Embryonic facial prominence (tissue), 1 donor: Measurements from ENCODE around the gene GTSE1.

Experiments used
- DNase-seq: peaks from one replicate; pipeline ENCODE4 v3.0.0-alpha.2; 2016; ENCODE audit errors: extremely low spot score

The GTSE1 gene

DNA sequence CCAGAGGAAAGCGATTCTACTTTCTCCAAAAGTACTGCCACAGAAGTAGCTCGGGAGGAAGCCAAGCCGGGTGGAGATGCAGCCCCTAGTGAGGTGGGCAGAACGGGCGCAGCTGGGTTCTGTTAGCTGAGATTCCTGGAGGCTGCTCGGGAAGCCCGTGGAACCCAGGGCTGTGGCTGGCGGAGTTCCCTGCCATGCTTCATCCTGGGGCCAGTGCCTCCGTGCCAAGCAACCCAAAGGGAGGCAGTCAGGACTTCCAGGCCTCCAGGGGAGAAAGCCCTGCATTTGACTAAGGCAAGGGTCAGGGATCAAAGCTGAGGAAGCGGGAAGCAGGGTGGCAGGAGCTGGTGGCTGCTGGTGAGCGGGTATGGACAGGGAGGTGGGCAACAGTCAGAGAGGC, 32.1 kb downstream of the GTSE1 start:
- DNase-seq = no peak

DNA sequence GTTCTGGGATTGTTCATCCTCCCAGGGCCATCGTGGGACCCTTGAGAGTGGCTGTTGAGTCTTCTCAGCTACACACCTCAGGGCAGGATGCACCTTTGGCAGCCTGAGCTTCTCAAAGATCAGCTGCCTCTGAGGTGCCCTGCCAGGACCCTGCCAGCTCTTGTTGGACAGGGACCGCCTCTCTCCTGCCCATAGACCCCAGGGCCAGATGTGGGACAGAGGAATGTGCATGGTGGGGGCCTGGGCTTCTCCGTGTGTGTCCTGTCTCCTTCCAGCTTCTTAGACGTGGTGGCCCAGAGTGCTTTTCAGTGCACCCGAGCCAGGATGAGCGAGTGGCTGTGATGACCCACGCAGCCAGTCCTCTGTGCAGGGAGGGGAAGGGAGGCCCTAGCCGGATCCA, 32.9 kb downstream of the GTSE1 start:
- DNase-seq = no peak

DNA sequence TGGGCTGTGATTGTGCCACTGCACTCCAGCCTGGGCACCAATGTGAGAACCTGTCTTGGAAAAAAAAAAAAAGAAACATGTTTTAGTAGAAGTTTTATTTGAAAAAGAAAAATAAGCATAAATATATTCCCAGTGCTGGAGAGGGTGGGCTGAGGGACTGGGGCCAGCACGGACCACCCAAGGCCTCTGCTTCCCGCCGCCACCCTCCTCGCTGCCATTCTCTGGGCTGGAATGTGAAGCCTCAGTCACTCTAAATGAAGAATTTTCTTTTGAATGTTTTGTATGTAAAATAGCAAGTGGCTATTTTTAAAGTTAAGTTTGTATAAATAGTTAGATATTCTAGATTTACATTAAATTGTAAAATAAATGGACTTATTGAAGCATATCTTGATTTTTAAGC, 33.8 kb downstream of the GTSE1 start:
- DNase-seq = no peak

DNA sequence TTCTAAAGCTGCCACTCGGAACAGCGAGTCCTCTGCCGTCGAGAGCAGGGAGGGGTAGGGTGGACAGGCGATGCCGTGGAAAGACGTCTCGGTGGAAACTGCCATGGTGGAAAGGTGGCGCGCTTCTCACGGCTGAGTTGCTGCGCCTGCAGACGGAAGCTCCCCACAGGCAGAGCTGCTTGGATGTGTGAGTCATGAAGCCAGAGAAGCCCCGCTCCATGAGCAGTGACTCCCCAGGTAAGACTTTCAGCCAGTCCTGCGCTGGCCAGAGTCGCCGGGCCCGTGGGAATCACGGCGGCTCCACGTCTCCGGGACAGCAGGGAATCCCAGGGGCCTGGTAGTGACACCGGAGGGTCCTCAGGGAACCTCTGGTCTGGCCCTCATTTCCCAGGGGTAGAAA, 34.8 kb downstream of the GTSE1 start:
- DNase-seq = no peak

DNA sequence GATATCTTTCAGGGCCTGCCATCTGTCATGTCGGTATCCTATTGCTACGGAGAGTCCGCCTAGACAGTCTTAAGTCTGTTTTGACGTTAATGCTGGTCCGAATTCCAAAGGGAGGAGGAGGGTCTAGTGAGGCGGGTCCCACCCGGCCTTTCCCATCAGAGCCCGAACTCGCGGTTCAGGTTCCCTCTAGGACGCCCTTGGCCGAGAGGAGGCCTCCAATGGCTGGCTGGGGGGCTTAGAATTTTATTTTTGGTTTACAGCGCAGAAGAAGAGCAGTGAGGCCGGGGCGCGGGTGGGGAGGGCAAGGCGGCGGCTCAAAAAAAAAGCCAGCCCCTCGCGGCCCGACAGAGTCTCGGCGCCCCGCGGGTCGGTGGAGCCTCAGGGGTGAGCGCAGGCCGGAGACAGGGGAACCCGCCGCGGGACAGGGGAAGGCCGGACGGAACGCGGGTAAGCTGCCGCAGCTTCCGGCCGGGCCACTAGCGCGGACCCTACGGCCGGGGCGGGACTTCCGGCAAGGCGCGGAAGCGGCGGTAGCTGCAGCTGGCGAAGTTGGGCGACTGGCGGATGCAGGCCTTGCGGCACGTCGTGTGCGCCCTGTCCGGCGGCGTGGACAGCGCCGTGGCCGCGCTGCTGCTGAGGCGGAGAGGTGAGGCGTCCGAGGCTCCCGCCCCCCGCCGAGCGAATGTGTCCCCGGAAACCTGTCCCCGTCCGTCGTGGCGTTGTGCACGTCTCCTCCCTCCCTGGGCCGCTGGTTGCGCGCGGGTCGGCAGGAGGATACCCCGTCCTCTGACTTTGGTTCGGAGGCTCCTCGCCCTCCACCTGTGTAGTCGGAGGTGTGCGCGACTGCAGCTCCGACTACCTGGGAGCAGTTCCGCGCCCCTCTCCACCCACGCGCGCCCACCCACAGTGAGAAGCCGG, 38.8 kb downstream of the GTSE1 start, which contains the start of gene TRMU:
Gene TRMU, plus strand, starts transcription at position 514 of the 918 bp plus-strand sequence. Its CDS starts 51 bp downstream, at position 565.
- DNase-seq = peak; percentile 49

DNA sequence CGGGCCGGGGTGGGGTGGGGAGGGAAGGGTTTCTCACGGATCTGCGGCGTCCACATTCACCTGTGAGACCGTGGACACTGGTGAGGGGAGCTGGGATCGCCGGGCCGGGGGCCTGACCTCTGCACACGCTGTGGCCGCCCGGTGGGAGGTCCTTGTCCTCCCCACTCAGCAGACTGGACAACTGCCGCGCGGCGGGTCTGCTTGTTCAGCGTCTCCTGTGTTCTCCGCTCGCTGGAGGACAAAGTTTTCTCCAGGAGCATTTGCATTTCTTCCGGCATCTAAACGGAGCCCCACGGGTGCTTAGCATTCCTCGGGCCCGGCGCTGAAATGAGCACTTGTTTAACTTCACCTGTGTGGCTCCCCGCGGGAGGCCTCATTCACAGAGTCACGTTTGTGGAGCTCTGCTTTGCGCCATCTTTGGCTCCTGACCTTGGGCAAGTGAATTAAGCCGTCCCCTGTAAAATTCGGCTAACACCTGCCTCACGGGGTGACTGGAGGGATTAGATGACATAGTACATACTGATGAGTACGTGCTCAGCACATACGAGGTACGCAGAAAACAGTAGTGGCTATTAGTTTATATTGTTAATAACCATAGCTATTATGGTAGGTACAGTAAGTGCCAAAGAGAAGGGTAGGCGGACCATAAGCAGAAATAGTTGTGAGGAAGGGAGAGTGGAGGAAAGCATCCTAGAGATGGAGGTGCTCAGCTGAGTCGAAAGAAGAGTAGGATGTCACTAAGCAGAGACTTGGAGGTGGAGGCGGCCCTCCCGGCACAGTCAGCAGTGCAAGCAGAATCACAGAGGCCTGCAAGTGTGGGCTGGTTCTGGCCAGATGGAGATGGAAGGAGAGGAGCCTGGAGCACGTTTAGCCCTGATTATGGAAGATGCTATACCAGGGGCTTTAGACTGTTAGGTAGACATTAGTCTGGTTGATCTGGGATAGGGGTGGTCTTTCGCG, 39.7 kb downstream of the GTSE1 start:
- DNase-seq = no peak

DNA sequence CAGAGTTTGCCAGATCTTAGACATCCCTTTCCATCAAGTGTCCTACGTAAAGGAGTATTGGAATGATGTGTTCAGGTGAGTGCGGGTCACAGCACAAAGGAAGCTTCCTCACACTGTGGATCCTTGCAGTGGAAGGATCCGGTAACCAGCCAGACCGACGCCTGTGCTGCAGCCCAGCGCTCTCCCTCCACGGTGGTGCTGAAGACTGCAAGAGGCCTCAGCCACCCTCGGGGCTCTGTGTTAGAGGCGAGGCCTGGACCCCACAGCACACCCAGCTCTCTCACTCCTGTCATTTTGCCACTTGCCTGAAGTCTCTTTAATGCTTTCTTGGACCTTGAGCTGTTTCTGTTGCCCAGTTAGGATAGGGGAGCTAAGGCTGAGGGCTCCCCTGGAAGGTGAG, 41.2 kb downstream of the GTSE1 start:
- no peak for DNase-seq

DNA sequence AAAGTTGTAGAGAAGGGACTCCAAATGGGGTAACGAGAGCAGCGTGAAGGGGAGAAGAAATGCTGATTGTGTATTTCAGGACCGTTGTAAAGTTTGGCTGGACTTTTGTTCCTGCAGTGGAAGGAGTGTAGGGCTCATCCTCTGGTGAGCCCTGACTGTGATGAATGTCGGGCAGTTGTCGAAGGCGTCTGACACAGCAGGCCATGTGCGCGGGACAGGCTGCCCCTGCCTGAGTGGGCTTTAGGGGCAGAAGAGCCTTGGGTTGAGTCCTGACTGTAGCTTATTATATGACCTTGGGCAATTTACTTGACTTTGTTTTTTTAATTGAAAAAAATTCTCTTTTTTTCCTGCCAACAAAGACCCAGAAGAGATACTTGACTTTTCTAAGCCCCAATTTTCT, 42.0 kb downstream of the GTSE1 start:
- no peak for DNase-seq

DNA sequence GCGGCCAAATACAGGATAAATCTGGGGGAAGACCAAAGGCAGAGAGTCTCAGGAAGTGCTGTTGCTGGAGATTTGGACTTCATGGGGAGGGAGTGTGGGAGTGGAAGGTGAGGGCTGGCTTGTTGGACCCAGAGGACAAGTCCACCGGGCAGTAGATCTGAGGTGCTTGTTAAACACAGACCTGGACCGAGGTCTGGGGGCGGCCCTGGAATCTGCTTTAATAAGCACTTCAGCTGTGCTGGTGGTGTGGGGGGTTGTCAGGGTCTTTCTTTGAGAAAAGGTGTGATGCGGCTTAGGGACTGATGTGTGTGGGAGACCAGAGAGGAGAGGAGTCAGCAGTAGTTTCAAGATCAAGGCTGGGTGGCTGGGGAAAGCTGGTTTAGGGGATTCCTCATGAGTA, 43.3 kb downstream of the GTSE1 start:
- no peak for DNase-seq

DNA sequence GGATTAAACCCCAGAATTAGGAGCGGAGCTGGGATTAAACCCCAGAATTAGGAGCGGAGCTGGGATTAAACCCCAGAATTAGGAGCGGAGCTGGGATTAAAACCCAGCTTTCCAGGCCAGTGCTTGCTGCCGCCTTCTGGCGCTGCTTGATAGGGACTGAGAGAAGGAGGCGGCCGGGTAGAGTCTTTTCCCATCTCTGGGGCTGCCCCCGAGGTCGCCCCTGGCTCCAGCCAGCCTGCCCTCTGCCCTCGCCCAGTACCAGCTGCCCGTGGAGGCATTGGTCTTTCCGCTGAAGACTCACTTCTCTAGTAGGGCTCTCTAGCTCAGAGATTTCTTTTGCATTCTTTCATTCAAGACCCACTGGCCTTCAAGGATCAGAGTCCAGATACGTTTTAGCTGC, 44.0 kb downstream of the GTSE1 start:
- no peak for DNase-seq

DNA sequence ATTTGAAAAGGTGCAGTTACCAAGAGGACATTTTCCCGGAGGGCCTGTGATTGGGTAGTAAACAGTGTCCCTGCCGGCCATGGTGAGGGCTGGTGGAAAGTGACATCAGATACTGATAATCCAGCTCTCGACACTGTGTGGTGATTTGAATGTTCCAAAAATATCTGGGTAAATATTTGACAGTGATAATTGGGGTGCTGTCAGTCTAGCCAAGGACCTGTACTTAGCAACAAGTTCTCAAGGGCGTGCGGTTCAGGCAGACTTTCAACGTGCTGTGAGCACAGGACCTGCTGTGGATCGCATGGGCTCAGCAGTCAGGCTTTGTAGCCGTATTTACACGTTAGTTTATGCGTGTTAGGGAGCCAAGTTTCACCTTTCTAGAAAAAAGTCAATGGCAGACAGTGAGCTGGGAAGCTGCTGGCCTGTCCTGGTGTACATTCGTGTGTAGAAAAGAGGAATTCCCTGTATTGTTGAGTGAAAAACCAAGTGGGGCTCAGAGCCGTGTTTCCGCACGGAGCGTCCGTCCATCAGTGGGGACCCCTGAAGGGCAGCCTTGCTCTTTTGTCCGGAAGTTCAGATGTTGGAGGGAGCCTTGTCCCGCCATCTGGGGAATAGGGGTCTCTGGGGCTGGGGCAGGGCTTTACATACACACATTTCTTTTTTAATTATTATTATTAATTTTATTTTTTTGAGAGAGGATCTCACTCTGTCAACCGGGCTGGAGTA, 50.2 kb downstream of the GTSE1 start:
- DNase-seq = no peak

DNA sequence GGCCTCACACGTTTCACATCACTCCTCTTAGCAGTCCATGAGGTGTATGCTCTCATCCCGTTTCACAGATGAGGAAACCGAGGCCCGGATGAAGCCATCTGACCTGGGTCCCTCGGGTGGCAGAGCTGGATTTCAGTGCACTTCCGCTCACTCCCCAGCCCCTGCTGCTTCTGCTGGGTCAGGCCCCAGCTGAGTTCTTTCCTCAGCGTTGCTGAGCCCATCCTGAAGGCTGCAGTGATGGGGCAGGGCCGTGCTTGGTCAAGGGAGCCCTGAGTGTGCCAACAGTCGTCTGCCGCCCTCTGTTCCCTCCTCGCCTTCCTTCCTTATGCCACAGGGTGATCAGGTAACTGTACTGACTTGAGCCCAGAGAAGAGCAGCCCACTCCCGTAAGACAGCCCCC, 51.0 kb downstream of the GTSE1 start:
- DNase-seq = no peak

DNA sequence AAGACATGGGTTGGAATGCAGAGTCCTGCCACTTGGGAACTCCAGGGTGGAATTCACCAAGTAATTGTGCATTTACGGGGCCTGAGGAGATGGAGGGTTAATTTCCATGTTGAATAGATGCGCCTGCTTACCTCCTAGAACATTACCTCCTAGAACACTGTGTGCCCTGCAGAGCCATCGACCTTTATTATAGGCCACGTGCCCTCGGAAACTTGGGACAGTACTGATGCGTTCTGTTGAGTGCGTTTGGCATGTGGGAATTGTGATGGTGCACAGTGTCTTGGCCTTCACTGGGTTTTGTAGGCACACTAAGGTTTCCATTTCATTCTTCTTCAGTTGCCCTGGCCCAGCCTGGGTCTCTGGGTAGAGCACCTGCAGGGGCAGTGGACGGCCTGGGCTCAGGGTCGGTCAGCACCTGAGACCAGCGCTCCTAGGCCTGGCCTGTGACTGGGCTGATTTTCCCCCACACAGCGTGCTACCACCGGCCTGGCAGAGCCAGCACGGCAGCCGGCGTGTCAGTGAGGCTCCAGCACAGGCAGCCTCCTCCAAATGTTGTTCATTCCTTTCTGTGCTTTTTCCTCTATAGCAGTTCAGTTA, 51.5 kb downstream of the GTSE1 start:
- no peak for DNase-seq

DNA sequence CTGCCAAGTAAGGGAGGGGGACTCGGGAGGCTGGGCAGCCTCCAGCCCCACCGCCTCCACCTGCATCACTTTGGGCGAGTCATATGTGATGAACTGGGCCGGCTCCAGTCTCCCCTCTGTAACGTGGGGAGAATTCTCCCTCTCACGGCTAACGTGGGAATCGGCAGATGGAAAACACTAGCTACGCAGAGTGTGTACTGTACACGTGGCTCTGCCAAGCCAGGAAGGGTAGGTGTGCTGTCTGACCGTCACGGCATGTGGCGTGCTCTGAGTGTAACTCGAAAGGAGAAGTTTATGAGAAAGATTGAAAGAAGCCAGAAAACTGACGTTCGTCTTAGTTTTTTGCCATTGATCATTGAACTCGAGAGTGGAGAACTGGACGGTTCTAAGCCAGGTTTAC, 52.6 kb downstream of the GTSE1 start:
- DNase-seq = no peak

DNA sequence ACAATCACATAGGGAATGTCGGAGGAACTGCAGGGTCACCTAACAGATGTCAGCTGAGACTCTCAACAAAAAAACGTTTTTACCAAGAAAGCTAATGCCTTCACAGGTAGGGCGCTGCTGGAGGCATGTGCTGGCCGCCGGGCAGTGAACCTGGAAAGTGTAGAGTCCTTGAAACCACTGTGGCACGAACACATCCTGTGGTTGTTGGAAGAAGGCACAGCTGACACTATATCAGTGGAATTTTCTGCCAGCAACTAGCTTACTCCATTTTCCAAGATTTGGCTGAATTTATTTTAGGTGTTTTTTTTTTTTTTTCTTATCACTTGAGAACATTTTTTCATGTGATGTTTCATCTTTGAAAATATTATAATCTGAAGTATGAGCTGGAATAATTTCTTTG, 53.0 kb downstream of the GTSE1 start:
- no peak for DNase-seq

DNA sequence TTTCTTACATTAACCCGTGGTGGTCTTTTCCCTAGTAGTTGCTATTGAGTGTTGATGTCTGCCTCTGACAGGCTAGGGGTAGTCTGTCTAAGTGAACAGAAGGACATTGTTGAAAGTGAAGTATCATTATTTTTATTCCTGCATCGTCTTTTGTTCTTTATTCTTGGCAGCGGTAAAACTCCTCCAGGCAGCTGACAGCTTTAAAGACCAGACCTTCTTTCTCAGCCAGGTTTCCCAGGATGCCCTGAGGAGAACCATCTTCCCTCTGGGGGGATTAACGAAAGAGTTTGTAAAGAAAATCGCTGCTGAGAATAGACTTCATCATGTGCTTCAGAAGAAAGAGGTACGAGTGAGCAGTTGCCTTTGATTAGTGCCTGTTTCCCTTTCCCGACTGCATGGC, 53.5 kb downstream of the GTSE1 start:
- no peak for DNase-seq

DNA sequence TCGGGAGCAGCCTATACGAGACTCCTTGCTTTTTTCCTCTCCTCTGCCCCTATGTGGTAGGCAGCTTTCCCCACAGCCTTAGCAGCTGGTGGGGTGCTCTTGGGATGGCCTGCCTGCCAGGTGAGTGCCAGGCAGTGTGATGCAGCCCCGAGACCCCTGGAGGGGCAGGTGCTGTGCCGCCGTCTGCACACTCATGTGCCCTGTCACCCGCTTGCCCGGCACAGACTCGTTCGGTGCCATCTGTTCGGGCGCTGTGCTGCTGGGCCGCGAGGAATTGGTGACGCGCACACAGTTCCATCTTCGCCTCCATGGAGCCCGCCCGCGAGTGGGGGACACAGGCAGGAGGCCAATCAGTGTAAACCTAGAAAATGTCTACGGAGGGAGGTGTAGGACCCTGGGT, 54.0 kb downstream of the GTSE1 start:
- DNase-seq = no peak

DNA sequence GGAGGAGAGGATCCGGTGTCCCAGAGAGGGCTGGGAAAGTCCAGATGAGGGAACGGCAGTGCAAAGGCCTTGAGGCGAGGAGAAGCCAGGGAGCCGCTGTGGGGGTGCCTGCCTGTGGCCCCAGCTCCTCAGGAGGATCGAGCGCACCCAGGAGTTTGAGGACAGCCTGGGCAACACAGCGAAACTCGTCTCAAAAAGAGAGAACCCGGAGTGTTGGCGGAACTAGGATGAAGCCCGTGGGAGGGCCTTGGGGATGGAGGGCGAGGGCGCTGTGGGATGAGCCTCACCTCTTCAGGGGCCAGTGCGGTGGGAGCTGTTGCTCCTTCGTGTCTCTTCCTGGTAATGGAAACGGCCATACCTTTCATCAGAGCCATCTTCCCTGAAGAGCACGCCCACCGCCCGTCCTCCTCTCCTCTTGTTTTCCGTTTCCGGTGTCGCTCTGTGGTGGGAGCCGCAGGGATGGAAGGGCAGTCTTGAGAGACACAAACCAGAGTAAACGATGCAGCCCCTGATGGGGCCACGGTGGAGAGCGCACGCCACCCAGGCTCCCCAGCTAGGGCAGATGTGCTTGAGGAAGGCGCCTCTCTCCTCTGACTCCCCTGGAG, 54.6 kb downstream of the GTSE1 start:
- DNase-seq = no peak

DNA sequence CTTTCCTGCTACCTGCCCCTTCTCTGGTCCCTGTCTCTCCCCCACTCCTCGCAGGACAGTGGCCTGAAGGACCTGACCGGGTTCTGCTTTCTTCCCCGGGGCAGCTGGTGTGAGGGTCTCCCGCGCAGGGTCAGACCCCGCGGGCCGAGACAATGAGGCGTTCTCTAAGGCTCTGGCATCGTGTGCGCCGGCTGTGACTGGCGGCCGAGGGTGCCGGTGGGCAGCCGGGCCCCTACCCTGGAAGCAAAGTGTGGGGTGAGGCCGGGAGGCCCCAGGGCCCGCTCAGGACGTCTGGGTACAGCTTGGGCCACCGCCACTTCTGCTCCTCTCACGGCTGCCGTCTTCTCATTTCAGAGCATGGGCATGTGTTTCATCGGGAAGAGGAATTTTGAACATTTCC, 55.1 kb downstream of the GTSE1 start:
- no peak for DNase-seq

DNA sequence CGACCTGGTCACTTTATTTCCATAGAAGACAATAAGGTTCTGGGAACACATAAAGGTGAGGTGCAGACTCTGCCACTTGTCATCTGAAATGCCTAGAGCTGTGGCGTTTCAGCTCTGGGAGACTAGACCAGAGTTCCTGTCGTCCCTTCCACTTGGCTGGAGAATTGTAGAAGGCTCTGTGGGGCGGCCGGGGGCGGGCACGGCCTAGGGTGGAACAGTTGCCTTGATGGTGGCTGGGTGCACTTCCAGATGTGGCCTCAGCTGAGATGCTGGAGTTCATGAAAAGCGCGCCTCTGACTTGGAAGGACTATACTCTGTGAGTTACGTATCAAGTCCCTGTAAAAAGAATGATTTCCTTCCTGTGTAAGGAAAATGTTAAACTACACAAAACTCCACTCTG, 55.6 kb downstream of the GTSE1 start:
- no peak for DNase-seq
